Stimulated activated CD8-positive, alpha-beta memory T cell treated with anti-CD3 and anti-CD28 coated beads, Interleukin-12 subunit alpha, Interleukin-12 subunit beta, amount 100 ng/mL, for 4 hours (primary cell): ENCODE measurements around the gene KDF1.

Experiments used
- DNase-seq: peaks from one replicate; pipeline ENCODE4 v3.0.0-alpha.2; 2020; ENCODE audit warnings: low read depth

KDF1 gene

DNA sequence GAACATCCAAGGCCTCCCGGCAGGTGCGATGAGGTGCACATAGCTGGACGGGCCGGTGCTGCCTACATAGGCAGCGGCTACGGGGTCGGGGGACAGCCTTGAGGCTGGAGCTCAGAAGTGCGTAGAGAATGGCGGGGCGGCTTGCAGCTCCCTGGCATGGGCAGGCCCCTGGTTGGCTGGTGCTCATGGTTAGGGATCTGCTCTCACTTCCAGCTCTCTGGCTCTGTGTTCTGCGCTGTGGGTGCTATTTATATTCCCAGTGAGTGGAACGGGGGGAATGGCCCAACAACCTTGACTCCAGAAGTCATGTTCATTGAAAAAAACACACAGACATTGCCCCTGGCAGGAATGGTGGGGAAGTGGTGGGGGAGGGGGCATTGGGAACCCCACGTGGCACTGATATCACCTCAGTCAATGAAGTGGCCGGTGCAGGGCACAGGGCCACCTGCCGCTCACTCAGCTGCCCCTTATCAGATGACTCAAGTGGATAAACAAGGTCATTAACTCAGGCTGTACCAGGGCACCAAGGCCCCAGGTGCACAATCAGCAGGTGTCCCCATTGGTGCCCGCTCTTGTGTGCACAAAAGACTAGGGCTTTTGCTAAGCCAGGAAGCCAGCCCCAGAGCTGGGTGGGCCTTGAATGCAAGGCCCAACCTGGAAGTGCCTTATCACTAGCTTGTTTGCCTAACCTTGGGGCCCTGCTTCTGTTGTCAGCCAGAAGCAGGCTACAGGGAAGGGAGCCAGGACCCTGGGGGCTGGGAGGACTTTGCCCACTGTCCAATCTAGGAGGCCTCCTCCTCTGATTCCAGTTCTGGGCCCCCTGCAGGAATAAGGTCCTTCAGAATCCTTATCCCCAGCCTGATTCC lies 46.3 kb downstream of the KDF1 start, which contains the start of gene NR0B2:
Gene NR0B2, minus strand, starts transcription at position 222 of the 866 bp plus-strand sequence. Its CDS starts 35 bp downstream, at position 187.
- DNase-seq = no peak

DNA sequence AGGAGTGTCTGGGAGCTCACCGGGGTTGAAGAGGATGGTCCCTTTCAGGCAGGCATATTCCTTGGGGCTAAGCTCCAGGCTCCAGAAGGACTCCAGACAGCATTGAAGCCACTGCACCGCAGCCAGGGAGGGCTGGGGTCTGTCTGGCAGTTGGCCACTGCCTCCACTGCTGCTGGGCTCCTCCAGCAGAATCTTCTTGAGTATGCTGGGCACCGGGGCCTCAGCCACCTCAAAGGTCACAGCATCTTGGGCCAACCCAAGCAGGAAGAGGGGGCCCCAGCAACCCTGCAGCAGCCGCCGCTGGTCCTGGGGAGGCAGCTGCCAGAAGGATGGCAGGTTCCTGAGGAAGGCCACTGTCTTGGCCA lies 46.9 kb downstream of the KDF1 start:
- no peak for DNase-seq

GRCh38 chr1:26912147-26912490 lies 48.1 kb downstream of the KDF1 start:
- DNase-seq = no peak

GRCh38 chr1:26911399-26912146 lies 48.7 kb downstream of the KDF1 start:
- no peak for DNase-seq

DNA sequence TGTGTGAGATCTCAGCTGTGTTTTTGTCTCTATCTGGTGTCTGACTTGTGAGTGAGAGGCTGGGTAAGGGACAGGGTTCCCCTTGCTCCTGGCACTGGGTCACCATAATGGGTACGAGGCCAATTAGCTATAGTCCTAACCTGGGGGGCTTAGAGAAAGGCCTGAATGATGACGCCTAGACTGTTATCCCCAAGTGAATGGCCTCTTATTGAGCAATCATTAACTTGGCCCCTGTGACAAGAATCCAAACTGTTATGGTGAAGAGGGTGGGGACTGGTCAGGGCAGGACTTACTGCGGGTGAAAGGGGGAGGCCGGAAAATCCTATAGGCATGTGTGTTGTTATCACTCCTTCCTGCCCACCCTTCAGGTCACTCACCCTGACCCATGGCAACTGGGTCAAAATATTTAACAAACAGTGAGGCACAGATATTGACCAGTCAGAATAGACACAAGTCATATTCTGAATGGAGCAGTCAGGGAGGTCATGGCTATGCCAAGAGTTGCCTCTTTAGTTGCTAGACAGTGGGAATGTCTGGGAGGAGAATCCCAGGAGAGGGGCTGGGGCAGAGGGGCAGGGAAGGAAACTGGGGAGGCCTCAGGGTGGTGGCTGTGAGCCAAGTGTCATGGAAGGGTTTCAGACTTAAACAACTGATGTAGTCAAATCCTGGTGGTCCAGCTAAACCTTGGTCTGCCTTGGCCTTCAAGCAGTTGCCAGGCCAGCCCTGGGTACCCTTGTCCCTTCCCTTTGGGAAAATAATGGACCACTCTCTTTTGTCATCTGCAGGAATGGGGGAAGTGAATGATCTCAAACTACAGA lies 49.7 kb downstream of the KDF1 start:
- DNase-seq = no peak

- no peak for DNase-seq
These were observed 50.3 kb downstream of the KDF1 start for GRCh38 chr1:26909951-26910342.

DNA sequence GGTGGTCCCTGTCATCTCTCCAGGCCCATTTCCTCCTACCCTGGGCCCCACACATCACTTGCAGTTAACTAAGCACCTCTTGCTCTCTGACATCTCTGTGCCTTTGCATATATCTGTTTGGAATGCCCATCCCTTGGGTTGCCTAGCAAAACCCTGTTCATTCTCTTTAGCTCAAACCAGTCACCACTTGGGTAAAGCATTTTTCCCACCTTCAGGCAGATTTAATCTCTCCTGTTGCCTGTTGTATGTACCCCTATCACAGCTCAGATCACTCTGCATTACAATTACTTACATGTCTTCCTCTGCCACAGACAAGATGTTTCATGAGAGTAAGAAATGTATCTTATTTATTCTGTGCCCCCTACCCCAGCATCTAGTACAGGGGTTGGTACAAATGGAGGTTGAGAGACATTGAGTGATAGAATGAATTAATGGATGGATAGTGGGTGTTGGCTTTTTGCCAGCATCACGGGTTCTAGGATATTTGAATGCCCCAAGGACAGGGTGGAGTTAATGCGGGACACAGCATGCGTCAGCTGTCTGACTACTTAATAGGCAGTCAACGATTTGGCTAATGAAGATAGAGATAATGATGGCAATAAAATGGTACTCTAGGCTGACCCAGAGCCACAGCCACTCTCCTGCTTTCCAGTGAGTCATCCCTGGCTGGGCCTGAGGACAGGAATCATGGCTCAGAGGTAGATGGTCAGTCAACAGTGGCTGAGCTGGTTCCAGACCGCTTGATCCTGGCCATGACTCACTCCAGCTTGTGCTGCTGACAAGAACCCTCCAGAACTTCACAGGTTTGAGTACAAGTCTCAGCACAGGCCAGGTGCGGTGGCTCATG lies 53.0 kb downstream of the KDF1 start:
- DNase-seq = no peak

- DNase-seq = no peak
These were observed 59.3 kb downstream of the KDF1 start for GRCh38 chr1:26900815-26901511.

DNA sequence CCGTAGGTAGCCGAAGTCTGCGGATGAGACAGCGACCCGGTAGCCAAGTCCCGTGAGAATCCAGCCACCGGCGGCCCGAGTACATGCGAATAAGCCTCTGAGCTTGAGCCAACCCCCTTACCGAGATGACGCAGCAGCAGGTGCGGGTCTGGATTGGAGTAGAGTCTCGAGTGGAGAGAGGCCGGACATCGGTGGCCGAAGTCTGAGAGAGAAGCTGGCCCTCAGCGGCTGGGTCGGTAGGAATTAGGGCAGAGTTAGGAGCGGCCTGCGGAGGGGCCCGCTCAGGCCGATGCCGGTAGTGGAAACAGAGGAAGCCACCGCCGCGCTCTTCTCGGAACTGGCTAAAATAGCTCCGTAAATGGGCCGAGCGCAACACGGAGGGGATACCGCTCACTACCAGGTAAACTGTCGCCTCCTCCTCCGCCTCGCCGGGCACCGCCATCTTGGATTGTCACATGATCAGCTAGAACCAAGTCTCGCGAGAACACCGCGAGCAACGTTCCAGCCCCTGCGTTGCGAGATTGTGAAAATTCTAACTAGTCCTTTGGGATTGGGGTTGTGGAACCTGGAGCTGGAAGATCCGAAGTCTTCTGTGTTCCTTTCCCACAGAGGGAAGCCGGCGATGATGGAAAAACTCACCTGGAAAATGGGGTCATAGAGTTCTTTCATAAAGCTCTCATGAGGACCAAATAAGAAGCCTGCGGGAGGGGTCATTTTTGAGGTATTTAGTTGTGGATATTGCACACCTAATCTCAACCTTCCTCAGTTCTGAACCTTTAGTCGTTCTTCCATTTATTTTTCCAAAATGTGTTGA lies 60.1 kb downstream of the KDF1 start, which contains the start of gene GPATCH3:
Gene GPATCH3, minus strand, starts transcription at position 467 of the 814 bp plus-strand sequence. Its CDS starts 25 bp downstream, at position 442.
- DNase-seq = peak; percentile 69
